GM18951 (cell line): ENCODE data around the gene CIART.
"Not testable (repeated sequence)": the region's sequence is repeated elsewhere in the genome, so short reads cannot be mapped to it uniquely, and the experiment has no call there.

Experiments used
- POLR2A ChIP-seq: IDR thresholded peaks from 4 replicates; pipeline ENCODE4 v1.6.1; 2011; ENCODE audit warnings: mild to moderate bottlenecking; ENCODE audit not compliant: insufficient read length, insufficient read depth; ENCODE audit errors: extremely low read depth
- in situ Hi-C: fragments of 300-500 bp; cut with MboI; formaldehyde crosslinking; loops from one replicate; pipeline ENCODE4 v1.12.0; 2022; ENCODE audit warnings: low sequenced_read_pairs, mixed read lengths, inconsistent platforms; ENCODE audit not compliant: unreplicated experiment

CIART gene

DNA sequence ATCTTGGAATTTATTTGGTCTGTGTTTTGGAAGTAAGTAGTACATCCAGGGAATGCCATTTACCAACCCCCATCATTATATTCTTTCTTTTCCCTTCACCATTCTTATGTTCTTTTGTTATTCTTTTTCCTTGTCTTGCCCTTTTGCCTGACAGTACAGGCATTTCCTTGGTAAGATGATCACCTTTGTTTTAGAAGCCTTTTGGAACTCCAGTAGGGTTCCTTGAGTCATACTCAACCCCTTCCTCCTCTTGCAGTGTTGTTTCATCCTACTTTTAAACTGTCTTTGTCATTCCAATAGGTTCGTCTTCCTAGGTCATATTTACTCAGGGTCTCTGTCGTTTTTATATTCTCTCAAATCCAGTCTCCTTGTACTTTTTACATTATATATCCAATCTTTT, 20.5 kb downstream of the CIART start:
- in situ Hi-C loops: no loop called here
- no peak for TF ChIP-seq POLR2A

GRCh38 chr1:150308585-150308984, 26.2 kb downstream of the CIART start:
- in situ Hi-C loops: not testable (repeated sequence)

GRCh38 chr1:150309758-150310508, 27.6 kb downstream of the CIART start:
- in situ Hi-C loops: no loop called here
- no peak for TF ChIP-seq POLR2A

DNA sequence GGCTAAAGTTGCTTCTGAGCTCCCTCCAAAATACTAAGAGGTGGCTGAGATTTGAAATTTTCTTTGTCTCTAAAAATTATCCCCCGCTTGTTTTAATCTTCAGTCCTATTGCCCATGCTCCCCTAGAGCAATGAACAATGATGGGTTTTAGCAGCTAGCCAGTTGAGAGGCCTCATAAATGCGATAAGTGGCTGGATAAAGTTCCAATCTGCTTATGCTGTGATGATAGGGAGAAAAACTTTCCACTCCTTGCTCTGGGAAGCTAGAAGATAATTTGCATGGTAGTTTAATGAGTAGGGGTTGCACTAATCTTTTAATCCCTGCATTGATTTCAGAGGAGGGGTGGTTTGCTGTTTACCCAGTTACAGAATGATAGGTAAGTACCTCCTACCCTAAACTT, 29.4 kb downstream of the CIART start:
- in situ Hi-C loops: no loop called here
- TF ChIP-seq POLR2A: no peak

DNA sequence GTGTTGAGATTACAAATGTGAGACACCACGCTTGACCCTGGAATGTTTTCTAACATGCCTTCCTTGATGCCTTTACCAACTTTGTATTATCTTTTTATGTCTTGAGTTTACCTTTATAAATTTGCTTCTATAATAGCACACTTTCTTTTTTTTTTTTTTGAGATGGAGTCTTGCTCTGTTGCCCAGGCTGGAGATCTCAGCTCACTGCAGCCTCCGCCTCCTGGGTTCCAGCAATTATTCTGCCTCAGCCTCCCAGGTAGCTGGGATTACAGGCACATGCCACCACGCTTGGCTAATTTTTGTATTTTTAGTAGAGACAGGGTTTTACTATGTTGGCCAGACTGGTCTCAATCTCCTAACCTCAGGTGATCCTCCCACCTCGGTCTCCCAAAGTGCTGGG, 32.3 kb downstream of the CIART start:
- in situ Hi-C loops: not testable (repeated sequence)

DNA sequence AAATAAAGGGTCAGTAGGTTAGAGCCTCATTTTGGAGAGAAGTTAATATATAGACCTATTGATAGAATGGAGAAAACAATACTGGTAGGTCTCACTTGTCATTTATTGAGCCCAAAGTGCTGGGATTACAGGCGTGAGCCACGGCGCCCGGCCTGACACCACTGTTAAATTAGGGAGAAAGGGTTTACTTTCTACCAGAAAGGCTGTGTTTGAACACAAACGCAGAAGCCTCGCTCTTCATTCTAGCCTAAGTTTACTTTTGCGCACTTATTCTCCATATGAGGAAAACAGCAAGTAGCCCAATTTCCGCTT, 38.3 kb downstream of the CIART start:
- no peak for TF ChIP-seq POLR2A
- in situ Hi-C loops: no loop called here

DNA sequence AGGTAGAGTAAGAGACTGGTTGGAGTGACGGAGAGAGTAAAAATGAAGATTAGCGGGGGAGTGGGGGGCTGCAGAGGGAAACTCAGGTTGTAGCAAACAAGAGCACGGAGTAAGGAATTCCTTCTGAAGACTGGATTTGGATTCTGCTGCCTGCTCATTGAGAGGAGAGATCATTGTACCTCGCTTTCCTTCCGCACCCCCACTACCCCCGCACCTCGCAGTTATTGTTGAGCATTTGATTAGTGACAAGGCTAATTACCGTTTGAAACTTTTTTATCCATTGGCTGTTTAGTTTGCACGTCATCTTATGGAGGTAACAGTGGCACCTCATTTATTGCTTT, 39.4 kb downstream of the CIART start:
- TF ChIP-seq POLR2A: no peak

DNA sequence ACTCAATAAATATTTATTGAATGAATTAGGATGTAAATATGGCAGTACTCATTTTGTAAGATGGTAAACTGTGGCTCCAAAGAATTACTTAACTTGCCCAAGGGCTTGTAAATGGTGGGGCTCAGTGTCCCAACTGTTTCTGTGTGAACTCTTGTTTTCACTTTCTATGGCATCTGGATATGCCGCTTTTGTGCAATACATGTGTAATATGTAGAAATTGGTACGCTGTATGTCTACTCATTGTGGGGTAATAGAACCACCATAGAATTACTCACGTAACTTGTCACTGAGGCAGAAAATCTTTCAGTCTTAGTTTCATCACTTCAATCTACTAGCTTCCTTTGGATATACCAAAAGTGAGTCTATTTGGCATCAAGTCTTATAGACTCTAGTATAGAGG, 40.0 kb downstream of the CIART start:
- in situ Hi-C loops: no loop called here
- no peak for TF ChIP-seq POLR2A

More for the DNA sequence above, 39.4 kb downstream of the CIART start:
- in situ Hi-C loops: no loop called here

- in situ Hi-C loops: no loop called here
- TF ChIP-seq POLR2A: no peak
Observed at GRCh38 chr1:150332651-150333290, 50.4 kb downstream of the CIART start.
